Fibroblast of pulmonary artery (primary cell): Measurements from ENCODE around the gene SEC24C.
A peak's percentile ranks its signal among the peaks of the same experiment; 100 is the strongest.

Experiments used
- DNase-seq: peaks from one replicate; pipeline ENCODE4 v3.0.0-alpha.2; 2010; ENCODE audit warnings: low read depth
- H3K4me3 ChIP-seq: replicated peaks from 2 replicates; pipeline ENCODE4 v1.5.1; 2011; ENCODE audit warnings: low read depth, mild to moderate bottlenecking, control low read depth, low read length, moderate library complexity
- TF ChIP-seq, protein P1 (sequence below): IDR thresholded peaks from 2 replicates; pipeline ENCODE4 v1.5.1; 2011; ENCODE audit warnings: mild to moderate bottlenecking, control low read depth, low read length, inconsistent platforms; ENCODE audit errors: missing control alignments

Gene SEC24C

GRCh38 chr10:73814896-73815718 lies 70.9 kb downstream of the SEC24C start:
- TF ChIP-seq, protein P1, sequence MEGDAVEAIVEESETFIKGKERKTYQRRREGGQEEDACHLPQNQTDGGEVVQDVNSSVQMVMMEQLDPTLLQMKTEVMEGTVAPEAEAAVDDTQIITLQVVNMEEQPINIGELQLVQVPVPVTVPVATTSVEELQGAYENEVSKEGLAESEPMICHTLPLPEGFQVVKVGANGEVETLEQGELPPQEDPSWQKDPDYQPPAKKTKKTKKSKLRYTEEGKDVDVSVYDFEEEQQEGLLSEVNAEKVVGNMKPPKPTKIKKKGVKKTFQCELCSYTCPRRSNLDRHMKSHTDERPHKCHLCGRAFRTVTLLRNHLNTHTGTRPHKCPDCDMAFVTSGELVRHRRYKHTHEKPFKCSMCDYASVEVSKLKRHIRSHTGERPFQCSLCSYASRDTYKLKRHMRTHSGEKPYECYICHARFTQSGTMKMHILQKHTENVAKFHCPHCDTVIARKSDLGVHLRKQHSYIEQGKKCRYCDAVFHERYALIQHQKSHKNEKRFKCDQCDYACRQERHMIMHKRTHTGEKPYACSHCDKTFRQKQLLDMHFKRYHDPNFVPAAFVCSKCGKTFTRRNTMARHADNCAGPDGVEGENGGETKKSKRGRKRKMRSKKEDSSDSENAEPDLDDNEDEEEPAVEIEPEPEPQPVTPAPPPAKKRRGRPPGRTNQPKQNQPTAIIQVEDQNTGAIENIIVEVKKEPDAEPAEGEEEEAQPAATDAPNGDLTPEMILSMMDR = peak; percentile 22
- H3K4me3 ChIP-seq = no peak overlapping the region
- DNase-seq = peak; percentile 12

GRCh38 chr10:73815719-73816030 lies 71.5 kb downstream of the SEC24C start:
- H3K4me3 ChIP-seq = no peak overlapping the region
- DNase-seq = no peak
- TF ChIP-seq, protein P1 = no peak

DNA sequence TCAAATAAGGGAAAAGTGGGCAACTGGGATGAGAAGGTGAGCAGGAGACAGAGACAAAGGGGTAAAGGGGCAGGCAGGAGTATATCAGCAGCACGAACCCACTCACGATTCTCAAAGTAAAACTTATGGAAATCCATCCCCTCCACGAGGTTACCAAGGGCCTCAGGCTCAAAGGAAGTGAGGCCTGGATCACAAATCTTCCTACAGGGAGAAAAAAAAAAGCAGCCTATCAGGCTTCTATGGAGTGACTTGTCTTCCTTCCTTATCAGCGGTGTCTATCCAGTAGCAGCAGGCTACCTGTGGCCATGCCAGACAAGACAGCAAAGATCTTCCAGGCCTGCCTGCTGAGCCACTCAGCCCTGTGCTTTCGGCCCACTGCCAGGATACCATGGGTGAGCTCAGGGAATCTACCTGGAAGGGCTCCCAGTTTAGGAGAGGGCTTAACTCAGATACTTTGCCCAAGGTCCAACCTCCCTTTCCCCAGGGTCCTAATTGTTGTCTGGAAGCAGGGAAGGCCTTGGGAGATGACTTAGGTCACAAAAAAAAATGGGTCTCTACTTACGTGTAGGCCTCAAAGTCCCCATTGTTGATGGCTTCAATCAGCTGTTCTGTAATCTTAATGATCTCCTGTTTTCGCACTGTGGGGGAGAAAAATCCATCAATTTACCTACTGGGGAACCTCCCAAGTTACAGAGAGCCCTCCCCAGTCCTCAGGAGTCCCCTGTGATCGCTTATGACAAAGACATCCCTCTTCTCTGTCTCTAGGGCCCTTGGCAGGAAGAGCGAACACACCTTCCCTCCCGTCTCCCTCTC lies 73.0 kb downstream of the SEC24C start:
- DNase-seq = peak; percentile 29
- TF ChIP-seq, protein P1 = no peak
- no peak overlapping the region for H3K4me3 ChIP-seq

GRCh38 chr10:73817826-73818225 lies 73.7 kb downstream of the SEC24C start:
- H3K4me3 ChIP-seq = no peak overlapping the region
- no peak for DNase-seq
- TF ChIP-seq, protein P1 = no peak

DNA sequence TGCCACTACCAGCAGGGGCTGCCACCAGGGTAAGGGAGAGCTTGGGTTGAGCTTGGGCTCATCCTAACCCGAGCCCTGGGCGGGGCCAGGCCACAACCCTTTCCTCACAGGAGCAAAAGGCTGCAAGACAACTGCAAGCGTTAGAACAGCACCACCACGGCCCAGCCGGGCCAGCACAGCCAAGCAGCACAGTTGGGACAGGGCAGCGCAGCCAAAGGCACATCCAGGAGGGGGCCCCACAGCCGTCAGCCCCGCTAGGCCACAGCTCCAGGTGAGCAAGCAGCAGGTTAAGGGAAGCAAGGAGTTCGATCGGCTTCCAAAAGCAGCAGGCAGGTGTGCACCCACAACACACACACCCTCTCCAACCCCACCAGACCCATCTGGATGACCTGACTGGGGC lies 74.2 kb downstream of the SEC24C start:
- TF ChIP-seq, protein P1 = no peak
- DNase-seq = no peak
- no peak overlapping the region for H3K4me3 ChIP-seq

- TF ChIP-seq, protein P1 = no peak
- peak; percentile 22 for DNase-seq
- H3K4me3 ChIP-seq = no peak overlapping the region
Measured at GRCh38 chr10:73819081-73819480, 74.9 kb downstream of the SEC24C start.
